GM23338 (cell line): ENCODE data around the gene TMEM182.

Experiments
- CREB1 ChIP-seq: fragments of 250-450 bp; sonication (Bioruptor Pico); IDR thresholded peaks from 2 replicates; pipeline ENCODE4 v1.5.0; 2020; ENCODE audit warnings: low read depth, mild to moderate bottlenecking, moderate library complexity
- EZH2 ChIP-seq: fragments of 200-600 bp; sonication (generic); IDR thresholded peaks from one replicate; pipeline ENCODE4 v1.8.0; 2017; ENCODE audit warnings: antibody characterized with exemption, mild to moderate bottlenecking, low read depth; ENCODE audit not compliant: unreplicated experiment
- EZH2phosphoT487 ChIP-seq: fragments of 200-600 bp; sonication (generic); IDR thresholded peaks from one replicate; pipeline ENCODE4 v1.8.1; 2018; ENCODE audit warnings: antibody characterized with exemption; ENCODE audit not compliant: unreplicated experiment
- NANOG ChIP-seq: IDR thresholded peaks from 2 replicates; pipeline ENCODE4 v1.6.1; 2016; ENCODE audit warnings: antibody characterized with exemption, borderline replicate concordance
- POLR2AphosphoS5 ChIP-seq: IDR thresholded peaks from 2 replicates; pipeline ENCODE4 v1.6.1; 2016; ENCODE audit warnings: antibody characterized with exemption, low read depth
- STAT1 ChIP-seq: IDR thresholded peaks from one replicate; pipeline ENCODE4 v1.6.1; 2016; ENCODE audit warnings: antibody characterized with exemption; ENCODE audit not compliant: unreplicated experiment
- ZNF114 ChIP-seq: fragments of 250-450 bp; sonication (Bioruptor Pico); IDR thresholded peaks from 2 replicates; pipeline ENCODE4 v1.5.0; 2020; ENCODE audit warnings: mild to moderate bottlenecking, moderate library complexity
- ZNF331 ChIP-seq: fragments of 250-450 bp; sonication (Bioruptor Pico); IDR thresholded peaks from 2 replicates; pipeline ENCODE4 v1.5.0; 2020; ENCODE audit warnings: low read depth, mild to moderate bottlenecking, moderate library complexity
- TF ChIP-seq, protein P1 (sequence below), 2 experiments: fragments of 200-600 bp in 1 of 2; sonication (generic) in 1 of 2; conservative IDR thresholded peaks; 2 replicates each; pipeline versions ENCODE4 v1.5.1 to v1.6.1; 2016 to 2017; ENCODE audit warnings: antibody characterized with exemption in 2 of 2, low read depth in 2 of 2, mild to moderate bottlenecking in 2 of 2, moderate library complexity in 1 of 2
- TF ChIP-seq, protein P2 (sequence below): IDR thresholded peaks from one replicate; pipeline ENCODE4 v1.6.1; 2018; ENCODE audit warnings: antibody characterized with exemption; ENCODE audit not compliant: unreplicated experiment
- TF ChIP-seq, protein P3 (sequence below): IDR thresholded peaks from 2 replicates; pipeline ENCODE4 v1.6.1; 2016; ENCODE audit warnings: antibody characterized with exemption
- TF ChIP-seq, protein P4 (sequence below): fragments of 250-450 bp; sonication (Bioruptor Pico); IDR thresholded peaks from 2 replicates; pipeline ENCODE4 v1.5.0; 2020; ENCODE audit warnings: mild to moderate bottlenecking, moderate library complexity

DNA sequence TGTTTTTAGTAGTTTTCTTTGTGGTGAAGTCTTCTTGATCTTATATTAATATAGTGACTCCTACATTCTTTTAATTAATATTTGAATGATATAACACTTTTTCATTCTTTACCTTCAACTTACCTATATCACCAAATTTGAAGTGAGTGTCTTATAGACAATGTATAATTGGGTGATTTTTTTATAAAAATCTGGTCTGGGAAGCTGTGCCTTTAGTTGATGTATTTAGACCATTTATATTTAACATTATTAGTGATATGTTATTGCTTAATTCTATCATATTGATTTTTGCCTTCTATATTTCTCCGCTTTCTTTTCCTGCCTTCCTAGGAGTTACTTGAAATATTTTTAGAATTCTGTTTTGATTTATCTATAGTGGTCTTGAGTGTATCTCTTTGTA, 16.4 kb downstream of the TMEM182 start:
- no peak for TF ChIP-seq EZH2
- TF ChIP-seq, protein P1, sequence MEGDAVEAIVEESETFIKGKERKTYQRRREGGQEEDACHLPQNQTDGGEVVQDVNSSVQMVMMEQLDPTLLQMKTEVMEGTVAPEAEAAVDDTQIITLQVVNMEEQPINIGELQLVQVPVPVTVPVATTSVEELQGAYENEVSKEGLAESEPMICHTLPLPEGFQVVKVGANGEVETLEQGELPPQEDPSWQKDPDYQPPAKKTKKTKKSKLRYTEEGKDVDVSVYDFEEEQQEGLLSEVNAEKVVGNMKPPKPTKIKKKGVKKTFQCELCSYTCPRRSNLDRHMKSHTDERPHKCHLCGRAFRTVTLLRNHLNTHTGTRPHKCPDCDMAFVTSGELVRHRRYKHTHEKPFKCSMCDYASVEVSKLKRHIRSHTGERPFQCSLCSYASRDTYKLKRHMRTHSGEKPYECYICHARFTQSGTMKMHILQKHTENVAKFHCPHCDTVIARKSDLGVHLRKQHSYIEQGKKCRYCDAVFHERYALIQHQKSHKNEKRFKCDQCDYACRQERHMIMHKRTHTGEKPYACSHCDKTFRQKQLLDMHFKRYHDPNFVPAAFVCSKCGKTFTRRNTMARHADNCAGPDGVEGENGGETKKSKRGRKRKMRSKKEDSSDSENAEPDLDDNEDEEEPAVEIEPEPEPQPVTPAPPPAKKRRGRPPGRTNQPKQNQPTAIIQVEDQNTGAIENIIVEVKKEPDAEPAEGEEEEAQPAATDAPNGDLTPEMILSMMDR (conservative IDR thresholded peaks at IDR 0.05; ENCODE audit: low read depth in 2 of 2), result no peak
- TF ChIP-seq, protein P2, sequence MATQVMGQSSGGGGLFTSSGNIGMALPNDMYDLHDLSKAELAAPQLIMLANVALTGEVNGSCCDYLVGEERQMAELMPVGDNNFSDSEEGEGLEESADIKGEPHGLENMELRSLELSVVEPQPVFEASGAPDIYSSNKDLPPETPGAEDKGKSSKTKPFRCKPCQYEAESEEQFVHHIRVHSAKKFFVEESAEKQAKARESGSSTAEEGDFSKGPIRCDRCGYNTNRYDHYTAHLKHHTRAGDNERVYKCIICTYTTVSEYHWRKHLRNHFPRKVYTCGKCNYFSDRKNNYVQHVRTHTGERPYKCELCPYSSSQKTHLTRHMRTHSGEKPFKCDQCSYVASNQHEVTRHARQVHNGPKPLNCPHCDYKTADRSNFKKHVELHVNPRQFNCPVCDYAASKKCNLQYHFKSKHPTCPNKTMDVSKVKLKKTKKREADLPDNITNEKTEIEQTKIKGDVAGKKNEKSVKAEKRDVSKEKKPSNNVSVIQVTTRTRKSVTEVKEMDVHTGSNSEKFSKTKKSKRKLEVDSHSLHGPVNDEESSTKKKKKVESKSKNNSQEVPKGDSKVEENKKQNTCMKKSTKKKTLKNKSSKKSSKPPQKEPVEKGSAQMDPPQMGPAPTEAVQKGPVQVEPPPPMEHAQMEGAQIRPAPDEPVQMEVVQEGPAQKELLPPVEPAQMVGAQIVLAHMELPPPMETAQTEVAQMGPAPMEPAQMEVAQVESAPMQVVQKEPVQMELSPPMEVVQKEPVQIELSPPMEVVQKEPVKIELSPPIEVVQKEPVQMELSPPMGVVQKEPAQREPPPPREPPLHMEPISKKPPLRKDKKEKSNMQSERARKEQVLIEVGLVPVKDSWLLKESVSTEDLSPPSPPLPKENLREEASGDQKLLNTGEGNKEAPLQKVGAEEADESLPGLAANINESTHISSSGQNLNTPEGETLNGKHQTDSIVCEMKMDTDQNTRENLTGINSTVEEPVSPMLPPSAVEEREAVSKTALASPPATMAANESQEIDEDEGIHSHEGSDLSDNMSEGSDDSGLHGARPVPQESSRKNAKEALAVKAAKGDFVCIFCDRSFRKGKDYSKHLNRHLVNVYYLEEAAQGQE, result no peak
- TF ChIP-seq, protein P3, sequence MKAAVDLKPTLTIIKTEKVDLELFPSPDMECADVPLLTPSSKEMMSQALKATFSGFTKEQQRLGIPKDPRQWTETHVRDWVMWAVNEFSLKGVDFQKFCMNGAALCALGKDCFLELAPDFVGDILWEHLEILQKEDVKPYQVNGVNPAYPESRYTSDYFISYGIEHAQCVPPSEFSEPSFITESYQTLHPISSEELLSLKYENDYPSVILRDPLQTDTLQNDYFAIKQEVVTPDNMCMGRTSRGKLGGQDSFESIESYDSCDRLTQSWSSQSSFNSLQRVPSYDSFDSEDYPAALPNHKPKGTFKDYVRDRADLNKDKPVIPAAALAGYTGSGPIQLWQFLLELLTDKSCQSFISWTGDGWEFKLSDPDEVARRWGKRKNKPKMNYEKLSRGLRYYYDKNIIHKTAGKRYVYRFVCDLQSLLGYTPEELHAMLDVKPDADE, result no peak
- no peak for TF ChIP-seq POLR2AphosphoS5
- TF ChIP-seq EZH2phosphoT487, result no peak
- TF ChIP-seq ZNF331 (CRISPR knock-in tag), result no peak
- TF ChIP-seq CREB1 (CRISPR knock-in tag), result no peak
- TF ChIP-seq, protein P4, sequence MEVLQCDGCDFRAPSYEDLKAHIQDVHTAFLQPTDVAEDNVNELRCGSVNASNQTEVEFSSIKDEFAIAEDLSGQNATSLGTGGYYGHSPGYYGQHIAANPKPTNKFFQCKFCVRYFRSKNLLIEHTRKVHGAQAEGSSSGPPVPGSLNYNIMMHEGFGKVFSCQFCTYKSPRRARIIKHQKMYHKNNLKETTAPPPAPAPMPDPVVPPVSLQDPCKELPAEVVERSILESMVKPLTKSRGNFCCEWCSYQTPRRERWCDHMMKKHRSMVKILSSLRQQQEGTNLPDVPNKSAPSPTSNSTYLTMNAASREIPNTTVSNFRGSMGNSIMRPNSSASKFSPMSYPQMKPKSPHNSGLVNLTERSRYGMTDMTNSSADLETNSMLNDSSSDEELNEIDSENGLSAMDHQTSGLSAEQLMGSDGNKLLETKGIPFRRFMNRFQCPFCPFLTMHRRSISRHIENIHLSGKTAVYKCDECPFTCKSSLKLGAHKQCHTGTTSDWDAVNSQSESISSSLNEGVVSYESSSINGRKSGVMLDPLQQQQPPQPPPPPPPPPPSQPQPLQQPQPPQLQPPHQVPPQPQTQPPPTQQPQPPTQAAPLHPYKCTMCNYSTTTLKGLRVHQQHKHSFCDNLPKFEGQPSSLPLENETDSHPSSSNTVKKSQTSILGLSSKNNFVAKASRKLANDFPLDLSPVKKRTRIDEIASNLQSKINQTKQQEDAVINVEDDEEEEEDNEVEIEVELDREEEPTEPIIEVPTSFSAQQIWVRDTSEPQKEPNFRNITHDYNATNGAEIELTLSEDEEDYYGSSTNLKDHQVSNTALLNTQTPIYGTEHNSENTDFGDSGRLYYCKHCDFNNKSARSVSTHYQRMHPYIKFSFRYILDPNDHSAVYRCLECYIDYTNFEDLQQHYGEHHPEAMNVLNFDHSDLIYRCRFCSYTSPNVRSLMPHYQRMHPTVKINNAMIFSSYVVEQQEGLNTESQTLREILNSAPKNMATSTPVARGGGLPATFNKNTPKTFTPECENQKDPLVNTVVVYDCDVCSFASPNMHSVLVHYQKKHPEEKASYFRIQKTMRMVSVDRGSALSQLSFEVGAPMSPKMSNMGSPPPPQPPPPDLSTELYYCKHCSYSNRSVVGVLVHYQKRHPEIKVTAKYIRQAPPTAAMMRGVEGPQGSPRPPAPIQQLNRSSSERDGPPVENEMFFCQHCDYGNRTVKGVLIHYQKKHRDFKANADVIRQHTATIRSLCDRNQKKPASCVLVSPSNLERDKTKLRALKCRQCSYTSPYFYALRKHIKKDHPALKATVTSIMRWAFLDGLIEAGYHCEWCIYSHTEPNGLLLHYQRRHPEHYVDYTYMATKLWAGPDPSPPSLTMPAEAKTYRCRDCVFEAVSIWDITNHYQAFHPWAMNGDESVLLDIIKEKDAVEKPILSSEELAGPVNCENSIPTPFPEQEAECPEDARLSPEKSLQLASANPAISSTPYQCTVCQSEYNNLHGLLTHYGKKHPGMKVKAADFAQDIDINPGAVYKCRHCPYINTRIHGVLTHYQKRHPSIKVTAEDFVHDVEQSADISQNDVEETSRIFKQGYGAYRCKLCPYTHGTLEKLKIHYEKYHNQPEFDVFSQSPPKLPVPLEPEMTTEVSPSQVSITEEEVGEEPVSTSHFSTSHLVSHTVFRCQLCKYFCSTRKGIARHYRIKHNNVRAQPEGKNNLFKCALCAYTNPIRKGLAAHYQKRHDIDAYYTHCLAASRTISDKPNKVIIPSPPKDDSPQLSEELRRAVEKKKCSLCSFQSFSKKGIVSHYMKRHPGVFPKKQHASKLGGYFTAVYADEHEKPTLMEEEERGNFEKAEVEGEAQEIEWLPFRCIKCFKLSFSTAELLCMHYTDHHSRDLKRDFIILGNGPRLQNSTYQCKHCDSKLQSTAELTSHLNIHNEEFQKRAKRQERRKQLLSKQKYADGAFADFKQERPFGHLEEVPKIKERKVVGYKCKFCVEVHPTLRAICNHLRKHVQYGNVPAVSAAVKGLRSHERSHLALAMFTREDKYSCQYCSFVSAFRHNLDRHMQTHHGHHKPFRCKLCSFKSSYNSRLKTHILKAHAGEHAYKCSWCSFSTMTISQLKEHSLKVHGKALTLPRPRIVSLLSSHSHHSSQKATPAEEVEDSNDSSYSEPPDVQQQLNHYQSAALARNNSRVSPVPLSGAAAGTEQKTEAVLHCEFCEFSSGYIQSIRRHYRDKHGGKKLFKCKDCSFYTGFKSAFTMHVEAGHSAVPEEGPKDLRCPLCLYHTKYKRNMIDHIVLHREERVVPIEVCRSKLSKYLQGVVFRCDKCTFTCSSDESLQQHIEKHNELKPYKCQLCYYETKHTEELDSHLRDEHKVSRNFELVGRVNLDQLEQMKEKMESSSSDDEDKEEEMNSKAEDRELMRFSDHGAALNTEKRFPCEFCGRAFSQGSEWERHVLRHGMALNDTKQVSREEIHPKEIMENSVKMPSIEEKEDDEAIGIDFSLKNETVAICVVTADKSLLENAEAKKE (CRISPR knock-in tag), result no peak
- TF ChIP-seq NANOG, result no peak
- no peak for TF ChIP-seq ZNF114
- no peak for TF ChIP-seq STAT1
